ENCODE data around the gene ZNF627.

ZNF627 gene

DNA sequence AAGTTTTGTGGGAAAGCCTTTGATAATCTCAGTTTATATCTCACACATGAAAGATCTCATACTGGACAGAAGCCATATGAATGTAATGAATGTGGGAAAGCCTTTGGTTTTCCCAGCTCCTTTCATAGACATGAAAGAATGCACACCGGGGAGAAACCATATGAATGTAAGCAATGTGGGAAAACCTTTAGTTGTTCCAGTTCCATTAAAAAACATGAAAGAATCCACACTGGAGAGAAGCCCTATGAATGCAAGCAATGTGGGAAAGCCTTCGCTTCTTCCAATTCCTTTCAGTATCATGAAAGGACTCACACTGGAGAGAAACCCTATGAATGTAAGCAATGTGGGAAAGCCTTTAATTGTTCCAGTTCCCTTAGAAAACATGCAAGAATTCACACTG lies 54.8 kb downstream of the ZNF627 start:
- Histone ChIP-seq H3K4me3 (no peak overlapping the region), H3K27ac (no peak overlapping the region), H3K9ac (ENCODE audit: insufficient read length) (no peak overlapping the region), H3K9me3 (ENCODE audit: low read depth, low read length) (peaks cover 14% of the 10 kb centered on the region), H3K36me3 (ENCODE audit: insufficient read depth, low read length) (peaks cover 36% of the 10 kb centered on the region)
- no peak for DNase-seq (ENCODE audit: low read depth, low spot score)
- TF ChIP-seq FOXP2 (optimal IDR thresholded peaks at IDR 0.05; ENCODE audit: control extremely low read depth, extremely low read length, insufficient read depth): no peak
- no peak for TF ChIP-seq POLR2AphosphoS5 (IDR thresholded peaks at IDR 0.05; ENCODE audit: borderline replicate concordance, low read depth, low read length)
- TF ChIP-seq EZH2 (IDR thresholded peaks at IDR 0.05): no peak

DNA sequence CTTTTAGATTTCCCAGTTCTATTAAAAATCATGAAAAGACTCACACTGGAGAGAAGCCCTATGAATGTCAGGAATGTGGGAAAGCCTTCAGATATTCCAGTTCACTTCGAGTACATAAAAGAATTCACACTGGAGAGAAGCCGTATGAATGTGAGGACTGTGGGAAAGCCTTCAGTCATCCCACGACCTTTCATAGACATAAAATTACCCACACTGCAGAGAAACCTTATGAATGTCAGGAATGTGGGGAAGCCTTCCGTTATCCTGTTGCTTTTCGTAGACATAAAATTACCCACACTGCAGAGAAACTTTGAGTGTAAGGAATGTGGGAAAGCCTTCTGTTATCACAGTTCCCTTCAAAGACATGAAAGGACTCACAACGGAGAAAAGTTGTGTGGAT lies 55.2 kb downstream of the ZNF627 start:
- H3K36me3 ChIP-seq (ENCODE audit: insufficient read depth, low read length): peaks cover 36% of the 10 kb centered on the region
- no peak for DNase-seq (ENCODE audit: low read depth, low spot score)
- H3K4me3 ChIP-seq: no peak overlapping the region

DNA sequence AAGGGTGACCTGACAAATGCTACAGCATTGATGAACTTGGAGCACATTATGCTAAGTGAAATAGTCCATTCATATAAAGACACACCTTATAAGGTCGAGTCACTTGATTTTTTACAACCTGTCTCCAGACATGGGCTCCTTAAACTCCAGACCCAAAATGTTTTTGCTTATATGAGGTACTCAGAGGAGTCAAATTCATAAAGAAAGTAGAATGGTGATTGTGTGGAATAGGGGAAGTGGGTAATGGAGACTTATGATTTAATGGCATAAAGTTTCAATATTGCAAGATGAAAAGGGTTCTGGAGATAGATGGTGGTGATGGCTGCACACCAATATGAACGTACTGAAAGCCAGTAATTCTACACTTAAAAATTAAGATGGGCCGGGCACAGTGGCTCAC lies 59.3 kb downstream of the ZNF627 start:
- Histone ChIP-seq H3K27ac (no peak overlapping the region), H3K36me3 (ENCODE audit: insufficient read depth, low read length) (peaks cover 22% of the 10 kb centered on the region), H3K9ac (ENCODE audit: insufficient read length) (no peak overlapping the region), H3K4me3 (no peak overlapping the region), H3K9me3 (ENCODE audit: low read depth, low read length) (peaks cover 14% of the 10 kb centered on the region)
- DNase-seq (ENCODE audit: low read depth, low spot score): no peak
- no peak for TF ChIP-seq EZH2 (IDR thresholded peaks at IDR 0.05)
- no peak for TF ChIP-seq POLR2AphosphoS5 (IDR thresholded peaks at IDR 0.05; ENCODE audit: borderline replicate concordance, low read depth, low read length)
- TF ChIP-seq FOXP2 (optimal IDR thresholded peaks at IDR 0.05; ENCODE audit: control extremely low read depth, extremely low read length, insufficient read depth): no peak

More for the DNA sequence above, 55.2 kb downstream of the ZNF627 start:
- TF ChIP-seq POLR2AphosphoS5 (IDR thresholded peaks at IDR 0.05; ENCODE audit: borderline replicate concordance, low read depth, low read length) (no peak), EZH2 (IDR thresholded peaks at IDR 0.05) (no peak), FOXP2 (optimal IDR thresholded peaks at IDR 0.05; ENCODE audit: control extremely low read depth, extremely low read length, insufficient read depth) (no peak)
- H3K9ac ChIP-seq (ENCODE audit: insufficient read length): no peak overlapping the region
- H3K9me3 ChIP-seq (ENCODE audit: low read depth, low read length): peaks cover 14% of the 10 kb centered on the region
- H3K27ac ChIP-seq: no peak overlapping the region

DNA sequence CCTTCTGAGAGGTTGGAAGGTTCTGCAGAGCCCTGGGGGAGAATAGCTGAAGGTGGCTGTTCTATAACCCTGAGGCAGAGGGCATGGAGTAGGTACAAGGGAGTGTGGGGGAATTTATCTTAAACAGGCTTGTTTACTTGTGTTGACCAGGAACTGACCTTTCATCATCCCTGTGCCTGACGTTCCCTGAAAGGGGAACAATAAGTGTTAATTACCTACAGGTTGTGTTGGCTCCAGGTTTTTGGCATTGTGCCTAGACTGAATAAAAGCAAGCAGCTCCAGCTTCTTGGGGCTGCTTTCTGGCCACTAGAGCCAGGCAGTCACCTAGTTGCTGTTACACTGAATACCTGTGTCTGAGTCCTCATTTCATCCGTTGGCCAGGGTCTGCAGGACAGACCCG lies 60.0 kb downstream of the ZNF627 start:
- Histone ChIP-seq H3K4me3 (no peak overlapping the region), H3K9ac (ENCODE audit: insufficient read length) (no peak overlapping the region), H3K9me3 (ENCODE audit: low read depth, low read length) (peaks cover 7% of the 10 kb centered on the region; the same call in 1 of the 2 replicates), H3K36me3 (ENCODE audit: insufficient read depth, low read length) (peaks cover 14% of the 10 kb centered on the region), H3K27ac (no peak overlapping the region)
- no peak for DNase-seq (ENCODE audit: low read depth, low spot score)
- TF ChIP-seq FOXP2 (optimal IDR thresholded peaks at IDR 0.05; ENCODE audit: control extremely low read depth, extremely low read length, insufficient read depth): no peak
- no peak for TF ChIP-seq EZH2 (IDR thresholded peaks at IDR 0.05)
- TF ChIP-seq POLR2AphosphoS5 (IDR thresholded peaks at IDR 0.05; ENCODE audit: borderline replicate concordance, low read depth, low read length): no peak

DNA sequence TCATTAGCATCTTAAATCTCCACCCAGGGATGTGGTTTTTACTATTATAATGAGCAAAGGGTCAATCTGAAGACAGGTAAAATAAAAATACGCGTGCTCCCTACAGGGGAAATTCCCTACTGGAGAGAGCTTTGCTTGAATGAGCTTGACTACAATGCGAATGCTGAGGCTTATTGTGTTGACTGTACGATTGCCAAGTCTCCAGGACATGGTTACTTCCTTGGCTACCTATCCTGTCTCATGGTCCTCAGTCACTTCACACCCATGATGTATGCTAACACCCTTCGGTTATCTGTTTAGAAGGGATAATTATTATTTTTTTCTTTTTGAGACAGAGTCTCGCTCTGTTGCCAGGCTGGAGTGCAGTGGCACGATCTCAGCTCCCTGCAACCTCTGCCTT lies 61.7 kb downstream of the ZNF627 start:
- no peaks in the 10 kb centered on the region for H3K9me3 ChIP-seq (ENCODE audit: low read depth, low read length)
- no peak overlapping the region for H3K9ac ChIP-seq (ENCODE audit: insufficient read length)
- H3K4me3 ChIP-seq: no peak overlapping the region
- no peaks in the 10 kb centered on the region for H3K36me3 ChIP-seq (ENCODE audit: insufficient read depth, low read length)
- no peak for TF ChIP-seq POLR2AphosphoS5 (IDR thresholded peaks at IDR 0.05; ENCODE audit: borderline replicate concordance, low read depth, low read length)
- TF ChIP-seq FOXP2 (optimal IDR thresholded peaks at IDR 0.05; ENCODE audit: control extremely low read depth, extremely low read length, insufficient read depth): no peak
- no peak for TF ChIP-seq EZH2 (IDR thresholded peaks at IDR 0.05)
- no peak for DNase-seq (ENCODE audit: low read depth, low spot score)
- H3K27ac ChIP-seq: no peak overlapping the region

DNA sequence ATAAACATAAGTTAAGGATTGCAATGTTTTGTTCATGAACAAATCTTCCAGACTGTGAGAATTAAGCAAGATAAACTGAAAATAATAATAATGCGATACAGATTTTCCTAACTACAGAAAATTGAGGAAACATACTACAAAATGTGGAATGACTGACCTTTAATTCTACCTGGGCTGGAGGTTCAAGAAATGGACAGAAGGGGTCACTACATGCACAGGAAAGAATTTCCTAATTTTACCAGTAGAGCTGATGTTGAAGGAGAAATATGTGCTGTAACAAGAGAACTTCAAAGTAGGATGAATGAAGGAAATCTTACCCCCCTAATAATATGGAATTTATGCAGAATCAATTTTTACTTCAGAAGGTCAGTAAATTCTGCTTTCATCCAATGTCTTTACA lies 62.3 kb downstream of the ZNF627 start:
- Histone ChIP-seq H3K27ac (no peak overlapping the region), H3K4me3 (no peak overlapping the region), H3K9ac (ENCODE audit: insufficient read length) (no peak overlapping the region), H3K36me3 (ENCODE audit: insufficient read depth, low read length) (no peaks in the 10 kb centered on the region), H3K9me3 (ENCODE audit: low read depth, low read length) (no peaks in the 10 kb centered on the region)
- DNase-seq (ENCODE audit: low read depth, low spot score): no peak
- TF ChIP-seq POLR2AphosphoS5 (IDR thresholded peaks at IDR 0.05; ENCODE audit: borderline replicate concordance, low read depth, low read length) (no peak), EZH2 (IDR thresholded peaks at IDR 0.05) (no peak), FOXP2 (optimal IDR thresholded peaks at IDR 0.05; ENCODE audit: control extremely low read depth, extremely low read length, insufficient read depth) (no peak)

DNA sequence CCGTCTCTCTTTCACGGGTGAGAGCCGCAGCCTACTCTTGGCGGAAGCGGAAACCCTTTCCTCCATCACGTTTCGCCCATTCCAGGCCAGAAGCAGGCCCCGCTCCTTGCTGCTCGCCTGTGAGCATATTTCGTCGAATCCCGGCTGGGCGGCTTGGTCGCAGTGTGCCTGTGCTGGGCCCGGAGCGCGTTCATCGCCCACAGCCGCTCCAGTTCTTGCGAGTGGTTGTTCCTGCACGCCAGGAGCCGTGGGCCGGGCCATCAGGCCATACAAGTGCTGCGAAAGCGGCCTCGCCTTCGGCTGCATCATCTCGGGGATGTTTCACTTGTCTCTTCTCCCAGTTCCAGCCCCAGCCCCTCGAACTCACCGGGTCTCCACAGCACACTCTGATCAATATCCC lies 65.0 kb downstream of the ZNF627 start:
- TF ChIP-seq FOXP2 (optimal IDR thresholded peaks at IDR 0.05; ENCODE audit: control extremely low read depth, extremely low read length, insufficient read depth) (no peak), EZH2 (IDR thresholded peaks at IDR 0.05) (no peak), POLR2AphosphoS5 (IDR thresholded peaks at IDR 0.05; ENCODE audit: borderline replicate concordance, low read depth, low read length) (no peak)
- H3K9me3 ChIP-seq (ENCODE audit: low read depth, low read length): no peaks in the 10 kb centered on the region

GRCh38 chr19:11663181-11663591 lies 65.9 kb downstream of the ZNF627 start:
- no peak for TF ChIP-seq FOXP2 (optimal IDR thresholded peaks at IDR 0.05; ENCODE audit: control extremely low read depth, extremely low read length, insufficient read depth)
- no peak for TF ChIP-seq EZH2 (IDR thresholded peaks at IDR 0.05)
- TF ChIP-seq POLR2AphosphoS5 (IDR thresholded peaks at IDR 0.05; ENCODE audit: borderline replicate concordance, low read depth, low read length): no peak
- H3K27ac ChIP-seq: no peak overlapping the region
- no peak overlapping the region for H3K4me3 ChIP-seq
- no peaks in the 10 kb centered on the region for H3K9me3 ChIP-seq (ENCODE audit: low read depth, low read length)
- DNase-seq (ENCODE audit: low read depth, low spot score): no peak
- no peak overlapping the region for H3K9ac ChIP-seq (ENCODE audit: insufficient read length)
- no peaks in the 10 kb centered on the region for H3K36me3 ChIP-seq (ENCODE audit: insufficient read depth, low read length)

More for the DNA sequence above, 65.0 kb downstream of the ZNF627 start:
- Histone ChIP-seq H3K36me3 (ENCODE audit: insufficient read depth, low read length) (no peaks in the 10 kb centered on the region), H3K4me3 (no peak overlapping the region), H3K9ac (ENCODE audit: insufficient read length) (no peak overlapping the region), H3K27ac (no peak overlapping the region)
- DNase-seq (ENCODE audit: low read depth, low spot score): no peak
